Epidermal melanocyte (primary cell): Measurements from ENCODE around the gene SPACA4.

ENCODE experiments used
- DNase-seq: peaks from one replicate; pipeline ENCODE4 v3.0.0; 2011; ENCODE audit warnings: low spot score; ENCODE audit not compliant: insufficient read length

SPACA4 gene

GRCh38 chr19:48646722-48647216 lies 40.2 kb downstream of the SPACA4 start:
- DNase-seq = no peak

DNA sequence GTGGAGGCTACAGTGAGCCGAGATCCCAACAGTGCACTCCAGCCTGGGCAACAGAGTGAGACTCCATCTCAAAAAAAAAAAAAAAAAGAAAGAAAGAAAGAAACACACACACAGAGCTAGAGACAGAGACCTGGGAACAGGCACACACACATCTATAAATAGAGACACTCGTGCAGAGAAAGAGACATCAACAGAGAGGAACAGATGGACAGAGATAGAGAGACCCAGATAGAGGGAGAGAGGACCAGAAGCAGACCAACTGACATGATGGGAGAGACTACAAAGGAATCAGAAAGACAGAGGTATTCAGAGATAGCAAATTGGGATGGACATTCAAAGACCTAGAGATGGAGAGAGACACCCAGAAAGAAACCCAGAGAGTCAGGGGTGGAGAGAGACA lies 41.6 kb downstream of the SPACA4 start:
- DNase-seq = no peak

DNA sequence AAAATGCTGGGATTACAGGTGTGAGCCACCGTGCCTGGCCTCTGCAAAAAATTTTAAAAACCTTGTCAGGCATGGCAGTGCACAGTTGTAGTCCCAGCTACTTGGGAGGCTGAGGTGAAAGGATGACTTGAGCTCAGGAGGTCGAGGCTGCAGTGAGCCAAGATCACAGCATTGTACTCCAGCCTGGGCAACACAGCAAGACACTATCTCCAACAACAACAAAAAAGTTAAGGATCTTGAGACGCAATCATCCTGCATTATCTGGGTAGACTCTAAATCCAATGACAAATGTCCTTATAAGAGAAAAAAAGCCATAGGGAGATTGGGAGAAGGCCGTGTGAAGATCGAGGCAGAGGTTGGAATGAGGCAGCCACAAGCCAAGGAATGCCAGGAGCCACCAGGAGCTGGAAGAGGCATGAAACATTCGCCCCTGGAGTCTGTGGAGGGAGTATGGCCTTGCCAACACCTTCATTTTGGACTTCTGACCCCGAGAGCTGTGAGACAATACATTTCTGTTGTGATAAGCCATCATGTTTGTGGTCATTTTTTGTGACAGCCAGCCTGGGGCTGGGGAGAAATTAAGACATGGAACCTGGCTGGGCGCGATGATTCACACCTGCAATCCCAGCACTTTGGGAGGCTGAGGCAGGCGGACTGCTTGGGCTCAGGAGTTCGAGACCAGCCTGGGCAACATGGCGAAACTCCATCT lies 44.6 kb downstream of the SPACA4 start:
- no peak for DNase-seq

GRCh38 chr19:48651683-48652048 lies 45.1 kb downstream of the SPACA4 start:
- no peak for DNase-seq

DNA sequence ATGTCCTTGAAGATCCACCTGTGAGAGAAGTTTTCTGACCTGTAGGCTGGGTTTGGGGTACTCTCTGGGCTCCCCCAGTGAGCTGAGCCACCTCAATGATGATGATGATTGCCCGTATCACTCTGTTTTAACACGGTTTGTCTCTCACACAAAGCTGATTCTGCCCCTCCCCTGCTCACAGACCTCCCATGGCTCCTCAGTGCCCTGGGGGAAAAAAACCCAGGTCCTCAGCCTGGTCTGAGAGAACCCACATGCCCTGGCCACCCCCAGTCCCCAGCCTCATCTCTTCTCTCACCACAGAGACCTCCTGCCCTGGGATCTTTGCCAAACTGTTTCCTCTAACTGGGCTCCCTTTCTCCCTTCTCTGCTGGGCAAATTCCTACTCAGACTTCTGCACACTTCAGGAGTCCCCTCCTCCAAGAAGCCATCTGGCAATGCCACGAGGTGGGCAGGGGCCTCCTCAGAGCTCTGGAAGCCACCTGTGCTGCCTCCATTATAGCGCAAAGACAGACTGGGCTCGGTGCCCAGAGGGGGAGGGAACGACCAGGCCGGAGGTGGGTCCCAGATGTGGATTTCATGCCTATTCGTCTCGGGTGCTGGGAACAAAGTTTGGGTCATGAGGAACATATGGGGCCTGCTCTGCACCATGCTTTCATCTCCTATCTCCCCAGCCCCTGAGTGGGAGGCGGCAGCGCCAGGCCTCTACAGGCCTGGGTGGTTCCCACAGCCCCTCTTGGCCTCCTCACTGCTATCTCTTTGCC lies 47.9 kb downstream of the SPACA4 start:
- DNase-seq = no peak

DNA sequence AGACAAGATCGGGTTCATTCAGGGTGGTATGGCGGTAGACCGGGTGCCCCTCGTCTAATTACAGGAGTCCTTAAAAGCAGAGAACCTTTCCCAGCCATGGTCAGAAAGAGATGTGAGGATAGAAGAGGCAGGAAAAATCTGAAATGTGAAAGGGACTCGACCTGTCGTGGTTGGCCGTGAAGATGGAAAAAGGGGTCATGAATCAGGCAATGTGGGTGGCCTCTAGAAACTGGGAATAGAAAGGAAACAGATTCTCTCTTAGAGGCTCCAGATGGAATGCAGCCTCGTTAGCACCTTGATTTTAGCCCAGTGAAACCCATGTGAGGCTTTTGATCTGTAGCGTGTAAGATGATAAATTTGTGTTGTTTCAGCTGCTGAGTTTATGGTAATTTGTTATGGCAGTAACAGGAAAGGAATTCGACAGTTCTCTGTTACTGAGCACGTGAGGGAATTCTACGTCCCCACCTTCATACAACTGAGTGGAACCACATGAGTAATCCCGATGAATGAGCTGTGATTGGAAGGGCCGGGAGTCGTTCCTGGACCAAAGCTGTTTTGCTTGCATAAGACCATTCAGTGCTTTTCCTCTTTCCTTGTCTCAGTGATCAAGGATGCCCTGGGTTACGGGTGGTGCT lies 50.4 kb downstream of the SPACA4 start:
- DNase-seq = no peak
